VCaP (cell line): ENCODE results near the gene PRKACA.

ENCODE experiments used
- H3K27ac ChIP-seq: fragments of 450-650 bp; 2 replicates; pipeline ENCODE4 v1.5.1; 2017
- TF ChIP-seq, protein P1 (sequence below): fragments of 450-650 bp; conservative IDR thresholded peaks from 2 replicates; pipeline ENCODE4 v1.5.1; 2017; ENCODE audit warnings: mild to moderate bottlenecking, moderate library complexity

Gene PRKACA

DNA sequence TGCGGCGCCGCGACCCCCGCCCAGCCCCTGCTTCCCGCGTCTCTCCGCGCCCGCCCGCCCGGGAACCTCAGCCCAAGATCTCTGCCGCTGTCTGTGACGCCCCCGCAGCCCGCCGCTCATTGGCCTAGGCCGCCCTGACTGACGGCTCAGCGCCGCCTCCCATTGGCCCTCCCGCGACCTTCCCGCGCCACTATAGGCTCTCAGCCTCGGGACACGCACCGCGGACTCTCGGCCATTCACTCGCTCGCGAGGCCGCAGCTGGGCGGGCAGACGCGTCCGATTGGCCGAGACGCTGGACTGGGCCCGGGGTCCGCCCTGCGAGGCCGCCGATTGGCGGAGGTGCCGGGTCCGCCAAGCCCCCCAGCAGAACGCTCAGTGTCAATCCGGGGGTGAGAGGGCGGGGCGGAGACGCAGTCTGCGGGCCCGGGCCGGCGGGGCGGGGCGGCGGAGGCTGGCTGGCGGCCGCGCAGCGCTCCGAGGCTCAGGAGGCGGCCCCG, at the start of gene PRKACA:
Gene PRKACA (minus strand): TSS at position 95 of the 497 bp plus-strand sequence. CDS start 215 bp downstream, outside the sequence.
- peak within 1 kb of the TSS; percentile 91 for H3K27ac ChIP-seq
- TF ChIP-seq, protein P1, sequence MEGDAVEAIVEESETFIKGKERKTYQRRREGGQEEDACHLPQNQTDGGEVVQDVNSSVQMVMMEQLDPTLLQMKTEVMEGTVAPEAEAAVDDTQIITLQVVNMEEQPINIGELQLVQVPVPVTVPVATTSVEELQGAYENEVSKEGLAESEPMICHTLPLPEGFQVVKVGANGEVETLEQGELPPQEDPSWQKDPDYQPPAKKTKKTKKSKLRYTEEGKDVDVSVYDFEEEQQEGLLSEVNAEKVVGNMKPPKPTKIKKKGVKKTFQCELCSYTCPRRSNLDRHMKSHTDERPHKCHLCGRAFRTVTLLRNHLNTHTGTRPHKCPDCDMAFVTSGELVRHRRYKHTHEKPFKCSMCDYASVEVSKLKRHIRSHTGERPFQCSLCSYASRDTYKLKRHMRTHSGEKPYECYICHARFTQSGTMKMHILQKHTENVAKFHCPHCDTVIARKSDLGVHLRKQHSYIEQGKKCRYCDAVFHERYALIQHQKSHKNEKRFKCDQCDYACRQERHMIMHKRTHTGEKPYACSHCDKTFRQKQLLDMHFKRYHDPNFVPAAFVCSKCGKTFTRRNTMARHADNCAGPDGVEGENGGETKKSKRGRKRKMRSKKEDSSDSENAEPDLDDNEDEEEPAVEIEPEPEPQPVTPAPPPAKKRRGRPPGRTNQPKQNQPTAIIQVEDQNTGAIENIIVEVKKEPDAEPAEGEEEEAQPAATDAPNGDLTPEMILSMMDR, result no peak

DNA sequence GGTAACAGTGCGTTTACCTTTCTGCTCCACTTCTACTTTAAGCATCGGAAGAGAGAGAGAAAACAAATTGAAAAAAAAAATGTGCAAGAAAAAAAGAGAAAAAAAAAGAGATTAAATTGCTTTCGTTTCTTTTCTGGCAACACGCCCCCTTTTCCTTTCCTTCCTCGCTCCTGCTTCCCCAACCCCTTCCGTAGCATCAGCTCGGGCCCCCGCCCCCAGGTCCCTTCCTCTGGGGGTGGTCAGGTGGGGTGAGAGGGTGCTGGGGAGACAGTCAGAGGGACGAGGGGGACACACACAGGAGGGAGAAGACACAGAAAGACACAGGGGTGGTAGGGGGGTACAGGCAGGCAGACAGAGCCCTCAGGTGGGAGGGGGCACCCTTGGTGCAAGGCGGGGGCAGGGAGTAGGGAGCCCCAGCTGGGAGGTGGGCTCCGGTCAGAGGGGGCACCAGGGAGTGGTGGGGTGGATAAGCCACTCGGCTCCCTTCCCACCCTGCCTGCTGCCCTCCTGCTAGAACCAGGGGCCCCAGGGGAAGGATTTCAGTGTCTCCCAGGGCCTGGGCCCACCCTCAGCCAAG, 49.5 kb upstream of the PRKACA start:
- TF ChIP-seq, protein P1, result no peak
- H3K27ac ChIP-seq, result no peak overlapping the region

- TF ChIP-seq, protein P1, result no peak
- H3K27ac ChIP-seq, result no peak overlapping the region
Observed at GRCh38 chr19:14165990-14166830, 48.6 kb upstream of the PRKACA start.

- TF ChIP-seq, protein P1, result no peak
- no peak overlapping the region for H3K27ac ChIP-seq
Observed at GRCh38 chr19:14164724-14165493, 47.3 kb upstream of the PRKACA start.

GRCh38 chr19:14164082-14164481, 46.5 kb upstream of the PRKACA start:
- no peak overlapping the region for H3K27ac ChIP-seq
- TF ChIP-seq, protein P1, result no peak

DNA sequence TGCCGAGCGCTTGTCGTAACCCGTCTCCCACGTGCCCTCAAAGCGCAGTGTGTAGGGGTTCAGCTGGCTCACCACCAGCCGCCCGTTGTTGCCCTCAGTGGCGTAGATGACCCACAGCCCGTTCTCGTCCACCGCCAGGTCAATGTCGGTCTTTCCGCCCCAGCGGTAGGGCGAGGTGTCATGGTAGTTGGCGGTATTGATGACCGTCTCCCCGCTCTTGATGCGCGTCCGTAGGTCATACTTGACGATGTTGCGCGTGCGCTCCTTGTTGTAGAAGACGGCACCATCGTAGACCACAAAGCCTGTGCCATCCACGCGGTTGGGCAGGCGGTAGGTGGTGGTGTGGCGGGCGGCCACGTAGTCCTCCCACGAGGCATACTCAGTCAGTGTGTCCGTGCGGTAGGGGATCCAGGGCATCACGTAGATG, 45.3 kb upstream of the PRKACA start:
- TF ChIP-seq, protein P1, result no peak
- no peak overlapping the region for H3K27ac ChIP-seq

DNA sequence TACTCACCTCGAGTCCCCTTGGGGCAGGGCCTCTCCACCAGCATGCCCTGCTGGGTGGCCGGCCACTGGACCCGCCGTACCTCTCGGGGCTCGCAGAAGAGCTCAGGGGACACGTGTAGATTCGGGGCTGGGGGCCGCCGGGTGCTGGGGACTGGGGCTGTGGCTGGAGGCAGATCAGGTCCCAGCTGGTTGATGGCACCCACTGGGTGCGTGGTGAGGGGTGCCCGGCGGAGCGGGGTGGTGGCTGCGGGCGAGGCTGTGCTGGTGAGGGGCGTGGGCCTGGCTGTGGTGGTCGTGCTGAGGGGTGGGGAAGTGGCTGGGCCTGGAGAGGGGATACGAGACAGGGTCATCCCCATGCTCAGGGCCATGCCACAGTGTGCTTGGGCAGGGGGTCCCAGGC, 43.7 kb upstream of the PRKACA start:
- TF ChIP-seq, protein P1, result no peak

More for the DNA sequence above, 43.7 kb upstream of the PRKACA start:
- no peak overlapping the region for H3K27ac ChIP-seq
